ENCODE results near the gene RXRB.

DNA sequence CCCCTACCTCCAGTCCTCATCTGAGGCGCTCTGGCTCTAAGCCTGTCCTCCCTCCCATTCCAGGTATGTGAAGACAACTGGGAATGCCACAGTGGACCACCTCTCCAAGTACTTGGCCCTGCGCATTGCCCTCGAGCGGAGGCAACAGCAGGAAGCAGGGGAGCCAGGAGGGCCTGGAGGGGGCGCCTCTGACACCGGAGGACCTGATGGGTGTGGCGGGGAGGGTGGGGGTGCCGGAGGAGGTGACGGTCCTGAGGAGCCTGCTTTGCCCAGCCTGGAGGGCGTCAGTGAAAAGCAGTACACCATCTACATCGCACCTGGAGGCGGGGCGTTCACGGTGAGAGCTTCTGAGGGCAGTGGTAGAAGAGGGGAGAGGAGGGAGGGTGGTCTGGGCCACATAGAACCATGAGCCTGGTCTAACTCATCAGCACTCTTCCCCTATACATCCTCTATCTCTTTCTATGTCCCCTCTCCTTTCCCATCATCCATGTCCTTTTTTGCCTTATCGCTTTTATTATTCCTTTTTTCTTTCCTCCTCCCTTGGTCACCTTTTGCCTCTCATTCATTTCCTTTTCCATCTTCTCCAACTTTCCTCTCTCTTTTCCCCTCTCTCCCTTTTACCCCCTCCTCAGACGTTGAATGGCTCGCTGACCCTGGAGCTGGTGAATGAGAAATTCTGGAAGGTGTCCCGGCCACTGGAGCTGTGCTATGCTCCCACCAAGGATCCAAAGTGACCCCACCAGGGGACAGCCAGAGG is 11.4 kb upstream of the RXRB start:
- TF ChIP-seq, protein P1, sequence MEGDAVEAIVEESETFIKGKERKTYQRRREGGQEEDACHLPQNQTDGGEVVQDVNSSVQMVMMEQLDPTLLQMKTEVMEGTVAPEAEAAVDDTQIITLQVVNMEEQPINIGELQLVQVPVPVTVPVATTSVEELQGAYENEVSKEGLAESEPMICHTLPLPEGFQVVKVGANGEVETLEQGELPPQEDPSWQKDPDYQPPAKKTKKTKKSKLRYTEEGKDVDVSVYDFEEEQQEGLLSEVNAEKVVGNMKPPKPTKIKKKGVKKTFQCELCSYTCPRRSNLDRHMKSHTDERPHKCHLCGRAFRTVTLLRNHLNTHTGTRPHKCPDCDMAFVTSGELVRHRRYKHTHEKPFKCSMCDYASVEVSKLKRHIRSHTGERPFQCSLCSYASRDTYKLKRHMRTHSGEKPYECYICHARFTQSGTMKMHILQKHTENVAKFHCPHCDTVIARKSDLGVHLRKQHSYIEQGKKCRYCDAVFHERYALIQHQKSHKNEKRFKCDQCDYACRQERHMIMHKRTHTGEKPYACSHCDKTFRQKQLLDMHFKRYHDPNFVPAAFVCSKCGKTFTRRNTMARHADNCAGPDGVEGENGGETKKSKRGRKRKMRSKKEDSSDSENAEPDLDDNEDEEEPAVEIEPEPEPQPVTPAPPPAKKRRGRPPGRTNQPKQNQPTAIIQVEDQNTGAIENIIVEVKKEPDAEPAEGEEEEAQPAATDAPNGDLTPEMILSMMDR (IDR thresholded peaks at IDR 0.05) = no peak
- no peak for TF ChIP-seq POLR2A (IDR thresholded peaks at IDR 0.05)
